Measurements from ENCODE around the gene KCNK15. TPM values are rescaled to one million over a fixed set of nuclear protein-coding genes. Genes with fewer than 3 reads are reported as not detected.

Gene KCNK15
- polyA plus RNA-seq, 3 donors, result 0.03 TPM; not detected in 2

GRCh38 chr20:44701118-44701857, 44.4 kb upstream of the KCNK15 start:
- no peak overlapping the region for H3K4me2 ChIP-seq (replicated peaks; ENCODE audit: extremely low read depth, low read length, poor library complexity, severe bottlenecking)
- H3K9ac ChIP-seq (ENCODE audit: insufficient read depth, low read length, poor library complexity, severe bottlenecking), result no peak overlapping the region
- no peaks in the 10 kb centered on the region for H3K36me3 Mint-ChIP-seq

DNA sequence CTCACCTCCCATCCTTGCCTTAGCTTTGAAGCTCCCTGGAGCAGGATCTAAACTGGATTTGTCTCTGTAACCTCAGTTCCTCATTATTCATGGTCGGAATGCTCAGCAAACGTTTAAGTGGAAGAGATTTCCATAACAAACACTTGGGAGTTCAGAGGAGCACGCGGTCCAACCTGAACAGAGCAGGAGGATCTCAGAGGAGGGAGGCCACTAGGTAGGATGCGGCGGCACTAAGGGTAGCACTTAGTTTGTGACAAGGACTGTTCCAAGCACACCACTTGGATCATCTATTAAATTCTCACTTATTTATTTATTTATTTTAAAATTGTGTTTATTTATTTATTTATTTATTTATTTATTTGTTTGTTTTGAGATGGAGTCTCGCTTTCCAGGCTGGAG, 43.8 kb upstream of the KCNK15 start:
- DNase-seq, result no peak
- Histone ChIP-seq H3K4me1 (ENCODE audit: control insufficient read depth in 1 of 2, insufficient read depth in 2 of 2, low read length in 2 of 2) (no peaks in the 10 kb centered on the region), H3K9ac (ENCODE audit: insufficient read depth, low read length, poor library complexity, severe bottlenecking) (no peak overlapping the region), H3K9me3 (replicated peaks in 1 of 2; ENCODE audit: control insufficient read depth in 1 of 2, insufficient read depth in 1 of 2, low read length in 2 of 2) (no peaks in the 10 kb centered on the region), H3K27ac (ENCODE audit: low read depth in 1 of 2, low read length in 2 of 2) (no peak overlapping the region), H3K27me3 (ENCODE audit: control insufficient read depth in 2 of 2, insufficient read depth in 2 of 2, low read length in 2 of 2) (no peaks in the 10 kb centered on the region), H3K4me2 (replicated peaks; ENCODE audit: extremely low read depth, low read length, poor library complexity, severe bottlenecking) (no peak overlapping the region), H3K4me3 (replicated peaks in 1 of 3; ENCODE audit: low read depth in 2 of 3, low read length in 3 of 3) (no peak overlapping the region), H4K20me1 (ENCODE audit: insufficient read depth, low read length) (no peaks in the 10 kb centered on the region), H3K79me2 (ENCODE audit: insufficient read depth, low read length) (no peaks in the 10 kb centered on the region), H2AFZ (ENCODE audit: insufficient read depth, low read depth, low read length, poor library complexity, severe bottlenecking) (no peak overlapping the region), H3K36me3 (replicated peaks in 1 of 2; ENCODE audit: control insufficient read depth in 1 of 2, insufficient read depth in 2 of 2, low read length in 2 of 2) (no peaks in the 10 kb centered on the region)
- Mint-ChIP-seq H3K4me1 (peaks cover 5% of the 10 kb centered on the region), H3K27me3 (ENCODE audit: low read depth in 3 of 3) (peaks cover 1 to 2% (median 2%) of the 10 kb centered on the region in 3 donors), H3K9me3 (peaks cover 0 to 2% (median 0%) of the 10 kb centered on the region in 7 donors), H3K4me3 (no peak overlapping the region), H3K36me3 (no peaks in the 10 kb centered on the region), H3K27ac (no peak overlapping the region)
- intact Hi-C loops (cut with micrococcal nuclease), result no loop called here
- no peak for TF ChIP-seq CTCF (IDR thresholded peaks at IDR 0.05)
- 85% methylated on average over 4 of the region's 7 CpGs for WGBS (ENCODE audit: insufficient coverage)

More at GRCh38 chr20:44701118-44701857, 44.4 kb upstream of the KCNK15 start:
- no peaks in the 10 kb centered on the region for H4K20me1 ChIP-seq (ENCODE audit: insufficient read depth, low read length)
- intact Hi-C loops (cut with micrococcal nuclease), result no loop called here
- no peaks in the 10 kb centered on the region for H3K4me1 ChIP-seq (ENCODE audit: control insufficient read depth in 1 of 2, insufficient read depth in 2 of 2, low read length in 2 of 2)
- Mint-ChIP-seq H3K4me3 (no peak overlapping the region), H3K9me3 (peaks cover 0 to 2% (median 0%) of the 10 kb centered on the region in 7 donors), H3K27ac (peak overlapping the region in 1 of 7 donors; percentile 64), H3K27me3 (ENCODE audit: low read depth in 3 of 3) (peaks cover 1 to 2% (median 2%) of the 10 kb centered on the region in 3 donors), H3K4me1 (peaks cover 5% of the 10 kb centered on the region)
- no peak overlapping the region for H3K4me3 ChIP-seq (replicated peaks in 1 of 3; ENCODE audit: low read depth in 2 of 3, low read length in 3 of 3)
- no peak overlapping the region for H3K27ac ChIP-seq (ENCODE audit: low read depth in 1 of 2, low read length in 2 of 2)
- 95% methylated on average over 10 of the region's 15 CpGs for WGBS (ENCODE audit: insufficient coverage)
- no peaks in the 10 kb centered on the region for H3K27me3 ChIP-seq (ENCODE audit: control insufficient read depth in 2 of 2, insufficient read depth in 2 of 2, low read length in 2 of 2)
- no peaks in the 10 kb centered on the region for H3K36me3 ChIP-seq (replicated peaks in 1 of 2; ENCODE audit: control insufficient read depth in 1 of 2, insufficient read depth in 2 of 2, low read length in 2 of 2)
- no peak overlapping the region for H2AFZ ChIP-seq (ENCODE audit: insufficient read depth, low read depth, low read length, poor library complexity, severe bottlenecking)
- DNase-seq, result no peak
- TF ChIP-seq CTCF (IDR thresholded peaks at IDR 0.05), result no peak
- no peaks in the 10 kb centered on the region for H3K9me3 ChIP-seq (replicated peaks in 1 of 2; ENCODE audit: control insufficient read depth in 1 of 2, insufficient read depth in 1 of 2, low read length in 2 of 2)
- H3K79me2 ChIP-seq (ENCODE audit: insufficient read depth, low read length), result no peaks in the 10 kb centered on the region
